GM21528 (cell line): Measurements from ENCODE around the gene VPS26C.
A peak's percentile ranks its signal among the peaks of the same experiment; 100 is the strongest.
"Not testable (repeated sequence)": the region's sequence is repeated elsewhere in the genome, so short reads cannot be mapped to it uniquely, and the experiment has no call there.

ENCODE experiments used
- ATAC-seq: cut with Tn5 transposase; IDR thresholded peaks from one replicate; pipeline ENCODE4 v1.9.1; 2021; ENCODE audit warnings: mild to moderate bottlenecking, moderate library complexity; ENCODE audit not compliant: unreplicated experiment, low FRiP score

Gene VPS26C

DNA sequence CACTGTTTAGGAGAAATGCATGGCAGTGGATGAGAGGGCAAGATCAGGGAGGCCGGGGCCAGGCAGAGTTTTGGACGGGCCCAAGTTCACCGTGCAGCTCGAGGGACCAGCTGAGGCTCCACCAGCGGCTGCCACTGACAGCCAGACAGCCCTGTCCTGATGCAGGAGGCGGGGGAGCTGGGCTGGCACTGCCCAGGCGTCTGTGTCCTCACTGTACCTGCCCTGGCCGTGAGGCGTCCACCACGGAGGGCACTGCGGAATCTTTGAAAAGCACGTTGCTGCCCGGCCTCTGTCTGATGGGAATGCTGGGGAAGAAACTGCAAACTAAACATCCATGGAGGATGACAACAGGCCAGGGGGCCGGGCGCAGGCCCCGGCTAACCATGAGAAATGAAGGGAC, 35.5 kb downstream of the VPS26C start:
- no peak for ATAC-seq

DNA sequence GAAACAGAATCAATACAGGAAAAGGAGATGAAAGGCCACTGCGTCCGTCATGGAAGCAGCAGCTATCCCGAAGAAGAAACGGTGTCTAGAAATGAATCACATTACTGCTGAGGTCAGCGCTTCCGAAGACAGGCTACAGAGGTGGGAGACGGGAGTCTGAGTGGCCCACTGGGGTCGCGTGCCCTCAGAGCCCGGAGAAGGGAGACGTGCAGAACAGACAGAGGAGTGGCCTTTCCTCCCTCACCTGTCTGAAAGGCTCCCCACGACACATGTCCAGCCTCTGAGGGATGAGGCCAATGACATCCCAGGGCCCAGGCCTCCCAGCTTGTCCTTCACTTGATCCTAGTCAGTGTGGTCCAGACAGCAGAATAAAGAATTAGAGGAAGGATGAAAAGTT, 35.9 kb downstream of the VPS26C start:
- no peak for ATAC-seq

DNA sequence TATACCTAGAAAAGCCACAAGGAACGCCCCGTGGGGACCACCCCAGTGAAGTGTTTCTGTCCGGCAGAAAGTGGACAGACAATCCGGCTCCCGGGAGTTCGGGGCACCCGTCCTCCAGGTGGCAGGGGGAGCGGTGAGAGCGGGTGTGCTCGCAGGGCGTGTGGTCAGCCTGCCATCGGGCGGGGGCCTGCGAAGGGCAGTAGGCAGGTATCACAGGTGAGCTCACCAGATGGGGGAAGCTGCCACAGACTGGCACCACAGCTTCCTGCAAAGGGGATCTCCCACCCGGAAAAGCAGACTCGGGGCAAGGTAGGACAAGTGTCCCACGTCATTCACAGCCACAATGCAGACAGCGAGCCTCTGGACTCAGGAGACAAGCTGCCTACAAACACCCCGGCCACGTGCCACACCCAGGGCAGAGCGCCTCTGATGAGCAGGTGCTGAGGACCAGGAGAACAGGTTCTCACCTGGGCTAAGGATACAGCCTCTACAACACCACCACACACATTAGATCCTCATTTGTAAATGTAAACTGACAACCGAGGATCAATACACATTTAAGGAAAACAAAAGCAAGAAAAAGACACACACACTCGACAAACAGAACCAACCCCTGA, 36.4 kb downstream of the VPS26C start:
- ATAC-seq, result no peak

DNA sequence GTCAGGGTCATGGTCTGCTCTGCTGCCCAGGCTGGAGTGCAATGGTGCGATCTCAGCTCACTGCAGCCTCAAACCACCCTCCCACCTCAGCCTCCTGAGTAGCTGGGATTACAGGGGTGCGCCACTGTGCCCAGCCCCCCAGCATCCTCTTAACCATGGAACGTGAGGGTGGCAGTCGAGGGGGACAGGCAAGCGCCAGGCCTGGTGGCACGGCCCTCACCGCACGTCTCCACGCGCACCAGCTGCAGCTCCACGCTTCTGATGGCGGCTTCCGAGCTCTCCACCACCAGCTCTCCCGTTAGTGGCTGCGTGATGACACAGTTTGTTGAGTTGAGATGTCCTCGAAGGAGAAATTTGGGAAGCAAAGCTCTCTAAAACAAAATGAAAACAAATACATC, 39.1 kb downstream of the VPS26C start:
- no peak for ATAC-seq

- no peak for ATAC-seq
Measured at GRCh38 chr21:37227071-37228002, 39.8 kb downstream of the VPS26C start.

GRCh38 chr21:37226041-37226920, 40.9 kb downstream of the VPS26C start:
- ATAC-seq, result no peak

- no peak for ATAC-seq
Measured at GRCh38 chr21:37224861-37225839, 42.0 kb downstream of the VPS26C start.

- ATAC-seq, result no peak
Measured at GRCh38 chr21:37223804-37224345, 43.3 kb downstream of the VPS26C start.

DNA sequence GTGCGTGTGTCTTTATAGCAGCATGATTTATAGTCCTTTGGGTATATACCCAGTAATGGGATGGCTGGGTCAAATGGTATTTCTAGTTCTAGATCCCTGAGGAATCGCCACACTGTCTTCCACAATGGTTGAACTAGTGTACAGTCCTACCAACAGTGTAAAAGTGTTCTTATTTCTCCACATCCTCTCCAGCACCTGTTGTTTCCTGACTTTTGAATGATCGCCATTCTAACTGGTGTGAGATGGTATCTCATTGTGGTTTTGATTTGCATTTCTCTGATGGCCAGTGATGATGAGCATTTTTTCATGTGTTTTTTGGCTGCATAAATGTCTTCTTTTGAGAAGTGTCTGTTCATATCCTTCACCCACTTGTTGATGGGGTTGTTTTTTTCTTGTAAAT, 44.9 kb downstream of the VPS26C start:
- not testable (repeated sequence) for ATAC-seq

- ATAC-seq, result peak; percentile 85
Measured at GRCh38 chr21:37220981-37221664, 46.0 kb downstream of the VPS26C start.

- peak; percentile 49 for ATAC-seq
Measured at GRCh38 chr21:37220433-37220980, 46.6 kb downstream of the VPS26C start.

- ATAC-seq, result no peak
Measured at GRCh38 chr21:37219761-37220432, 47.2 kb downstream of the VPS26C start.

GRCh38 chr21:37214952-37215351, 52.2 kb downstream of the VPS26C start:
- no peak for ATAC-seq

DNA sequence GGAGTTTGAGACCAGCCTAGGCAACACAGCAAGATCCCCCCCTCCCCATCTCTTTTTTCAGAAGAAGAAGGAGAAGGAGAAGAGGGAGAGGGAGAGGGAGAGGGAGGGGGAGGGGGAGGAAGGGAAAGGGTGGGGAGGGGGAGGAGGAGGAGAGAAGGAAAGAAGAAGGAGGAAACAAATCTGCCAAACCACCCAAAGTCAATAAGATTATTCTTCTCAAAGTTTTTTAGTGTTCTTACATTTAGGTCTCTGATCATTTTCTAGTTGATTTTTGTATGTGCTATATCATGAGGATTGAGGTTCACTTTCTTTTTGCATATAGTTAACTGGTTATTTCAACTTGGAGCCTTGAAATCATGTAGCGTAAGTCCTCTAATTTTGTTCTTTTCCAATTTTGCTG, 56.3 kb downstream of the VPS26C start:
- no peak for ATAC-seq

GRCh38 chr21:37210130-37210529, 57.0 kb downstream of the VPS26C start:
- no peak for ATAC-seq

DNA sequence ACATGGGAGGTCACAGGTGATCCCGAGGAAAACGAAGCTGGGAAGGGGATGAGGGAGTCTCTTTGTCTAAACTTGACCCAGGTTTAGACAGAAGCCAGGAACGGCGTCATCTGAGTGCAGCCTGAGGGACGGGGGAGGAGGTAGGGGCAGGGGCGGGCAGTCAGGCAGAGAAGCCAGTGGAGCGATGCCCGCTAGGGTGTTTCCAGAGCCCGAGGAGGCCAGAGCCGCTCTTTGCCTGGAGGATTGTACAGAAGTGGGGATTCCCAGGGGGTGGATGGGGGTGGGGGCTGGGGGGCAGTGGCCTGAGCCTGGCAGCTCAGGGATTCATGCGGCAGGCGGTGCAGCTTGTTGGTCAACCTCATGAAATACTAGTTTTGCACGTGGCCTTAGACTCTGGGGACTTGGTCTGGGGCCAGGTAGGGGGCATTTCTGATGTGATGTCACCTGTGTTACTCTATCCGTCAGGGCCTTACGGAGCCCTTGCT, 58.4 kb downstream of the VPS26C start:
- peak; percentile 38 for ATAC-seq

- ATAC-seq, result peak; percentile 49
Measured at GRCh38 chr21:37208056-37208721, 58.9 kb downstream of the VPS26C start.
